GM10266 (cell line): ENCODE data around the gene SYNGR2.
A peak's percentile ranks its signal among the peaks of the same experiment; 100 is the strongest.

Experiments used
- DNase-seq: peaks from one replicate; pipeline ENCODE4 v3.0.0; 2012; ENCODE audit errors: extremely low spot score
- CTCF ChIP-seq: IDR thresholded peaks from 2 replicates; pipeline ENCODE4 v1.5.1; 2012; ENCODE audit warnings: mild to moderate bottlenecking, low read depth; ENCODE audit not compliant: control insufficient read depth, insufficient read depth; ENCODE audit errors: missing control alignments

The SYNGR2 gene

GRCh38 chr17:78142119-78142861 is 26.1 kb upstream of the SYNGR2 start:
- no peak for DNase-seq
- TF ChIP-seq CTCF: no peak

GRCh38 chr17:78143214-78144146 is 24.9 kb upstream of the SYNGR2 start:
- no peak for TF ChIP-seq CTCF
- no peak for DNase-seq

GRCh38 chr17:78144147-78144719 is 24.1 kb upstream of the SYNGR2 start:
- peak; percentile 14 for TF ChIP-seq CTCF
- no peak for DNase-seq

- no peak for TF ChIP-seq CTCF
- no peak for DNase-seq
These were observed 23.4 kb upstream of the SYNGR2 start for GRCh38 chr17:78144736-78145641.

- TF ChIP-seq CTCF: no peak
- no peak for DNase-seq
These were observed 21.9 kb upstream of the SYNGR2 start for GRCh38 chr17:78146471-78146869.

GRCh38 chr17:78146881-78147280 is 21.5 kb upstream of the SYNGR2 start:
- TF ChIP-seq CTCF: no peak

More at GRCh38 chr17:78146881-78147280, 21.5 kb upstream of the SYNGR2 start:
- no peak for DNase-seq
